SK-N-MC (cell line): ENCODE data around the gene CAST.

Experiments
- EZH2 ChIP-seq: fragments of 200-600 bp; sonication (generic); IDR thresholded peaks from one replicate; pipeline ENCODE4 v1.6.1; 2017; ENCODE audit warnings: antibody characterized with exemption
- FOXP2 ChIP-seq: optimal IDR thresholded peaks from 2 replicates; pipeline ENCODE3; 2011; ENCODE audit warnings: mild to moderate bottlenecking, moderate library complexity; ENCODE audit not compliant: insufficient read depth; ENCODE audit errors: extremely low read length, control extremely low read depth
- POLR2AphosphoS5 ChIP-seq: IDR thresholded peaks from 2 replicates; pipeline ENCODE4 v1.6.1; 2012; ENCODE audit warnings: mild to moderate bottlenecking, low read depth, low read length, borderline replicate concordance

DNA sequence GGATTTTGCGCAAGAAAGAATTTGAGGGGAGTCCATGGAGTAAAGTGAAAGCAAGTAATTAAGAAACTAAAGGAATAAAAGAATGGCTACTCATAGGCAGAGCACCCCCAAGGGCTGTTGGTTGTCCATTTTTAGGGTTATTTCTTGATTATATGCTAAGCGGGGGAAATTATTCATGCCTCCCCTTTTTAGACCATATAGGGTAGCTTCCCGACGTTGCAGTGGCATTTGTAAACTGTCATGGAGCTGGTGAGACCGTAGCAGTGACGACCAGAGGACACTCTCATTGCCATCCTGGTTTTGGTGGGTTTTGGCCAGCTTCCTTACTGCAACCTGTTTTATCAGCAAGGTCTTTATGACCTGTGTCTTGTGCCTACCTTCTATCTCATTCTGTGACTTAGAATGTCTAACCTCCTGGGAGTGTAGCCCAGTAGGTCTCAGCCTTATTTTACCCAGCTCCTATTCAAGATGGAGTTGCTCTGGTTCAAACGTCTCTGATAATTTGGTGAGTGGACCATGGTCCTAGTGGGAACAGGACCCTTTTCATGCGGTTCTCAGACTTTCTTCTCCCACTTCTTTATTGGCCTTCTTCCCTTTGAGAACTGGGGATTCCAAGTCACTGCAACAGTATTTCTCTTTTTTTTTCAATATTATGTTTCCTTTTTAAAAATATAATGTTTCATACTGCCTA is 146.8 kb downstream of the CAST start:
- TF ChIP-seq POLR2AphosphoS5 (no peak), EZH2 (no peak), FOXP2 (no peak)
